Activated naive CD8-positive, alpha-beta T cell treated with anti-CD3 and anti-CD28 coated beads, Interleukin-2, amount 50 U/mL, for 16 hours (primary cell): ENCODE results near the gene MFAP3L.
"Not testable (repeated sequence)": the region's sequence is repeated elsewhere in the genome, so short reads cannot be mapped to it uniquely, and the experiment has no call there.

ENCODE experiments used
- DNase-seq: peaks from one replicate; pipeline ENCODE4 v3.0.0-alpha.2; 2020; ENCODE audit warnings: low read depth, low spot score

MFAP3L gene

DNA sequence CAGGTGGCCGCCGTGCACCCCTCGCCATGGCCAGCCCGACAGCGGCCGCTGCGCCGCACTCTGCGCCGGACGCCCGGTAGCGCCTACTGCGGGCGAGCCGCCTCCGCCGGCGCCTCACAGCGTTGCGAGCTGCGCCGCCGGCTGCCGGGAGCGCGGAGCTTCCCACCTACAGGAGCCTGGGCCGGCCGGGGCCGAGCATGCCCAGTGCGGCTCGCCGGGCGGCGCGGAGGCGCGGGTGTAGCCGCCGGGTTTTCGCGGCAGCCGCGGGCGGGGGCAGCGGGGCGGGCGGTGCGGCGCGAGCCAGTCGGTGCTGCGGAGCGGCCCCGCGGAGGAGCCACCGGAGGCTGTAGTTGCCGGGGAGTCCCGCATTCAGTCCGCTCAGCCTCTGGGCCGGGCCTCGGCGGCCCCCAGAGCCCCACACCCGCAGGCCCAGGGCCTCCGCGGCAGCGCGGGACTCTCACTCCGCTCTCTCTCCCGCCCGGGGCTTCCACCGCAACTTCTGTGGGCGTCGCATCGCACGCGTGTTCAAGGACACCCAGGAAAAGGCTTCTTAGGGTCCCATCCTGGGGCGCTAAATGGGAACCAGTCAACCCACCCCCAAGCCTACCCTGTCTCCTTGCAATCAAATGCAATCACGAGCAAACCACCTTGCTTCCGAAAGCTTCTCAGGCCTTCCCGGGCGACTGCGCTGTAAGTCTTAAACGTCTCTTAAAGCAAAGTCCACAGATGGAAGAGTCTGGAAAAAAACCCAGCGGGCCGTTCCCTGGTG is at the start of gene MFAP3L:
MFAP3L (minus strand) TSS at position 143 of the 769 bp plus-strand sequence. CDS start 20,518 bp downstream, outside the sequence.
- DNase-seq: peak; percentile 64

DNA sequence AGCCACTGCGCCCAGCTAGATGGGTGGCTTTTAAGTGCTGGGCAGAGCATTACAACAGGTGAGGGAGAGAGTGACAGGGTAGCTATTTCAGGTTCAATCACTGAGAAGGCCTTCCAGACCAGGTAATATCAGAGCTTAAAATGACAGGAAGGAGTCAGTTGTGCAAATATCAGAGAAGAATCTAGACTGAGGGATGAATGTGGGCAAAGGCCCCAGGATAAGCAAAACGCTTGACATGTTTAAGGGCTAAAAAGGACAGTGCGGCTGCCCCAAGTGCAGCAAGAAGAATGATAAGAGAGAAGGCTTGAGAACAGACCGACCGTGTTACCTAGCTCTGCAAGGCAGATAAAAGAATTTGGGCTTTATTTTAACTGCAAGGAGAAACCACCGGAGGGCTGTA is 45.0 kb upstream of the MFAP3L start:
- DNase-seq: no peak

DNA sequence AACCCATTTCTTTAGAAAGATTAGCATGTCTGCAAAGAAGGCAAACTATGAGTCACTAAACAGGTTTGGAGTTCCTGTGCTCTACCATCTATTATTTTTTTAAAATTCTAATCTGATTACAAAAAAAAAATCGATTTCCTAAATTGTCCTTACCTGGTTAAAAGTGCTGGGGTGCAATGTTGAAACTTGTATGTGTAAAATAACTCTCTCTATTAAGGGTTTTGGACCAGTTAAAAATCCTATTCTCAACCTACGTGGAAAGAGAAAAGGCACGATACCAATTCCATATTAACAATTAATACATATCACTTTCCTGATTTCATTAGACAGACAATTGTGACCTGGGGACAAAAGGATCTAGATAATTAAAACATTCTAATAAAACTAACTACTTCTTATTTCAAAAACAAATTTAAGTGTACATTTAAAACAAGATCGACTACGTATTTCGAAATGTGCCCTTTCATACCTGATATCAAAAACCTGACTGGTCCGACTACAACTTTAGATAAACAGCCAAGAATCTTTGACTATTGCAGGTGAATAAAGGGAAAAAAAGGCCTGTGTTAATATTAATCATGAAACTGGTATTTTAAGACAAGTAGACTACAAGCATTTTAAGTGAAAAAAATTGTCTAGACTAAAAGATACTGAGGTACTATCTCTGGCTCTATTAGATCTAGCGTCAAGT is 42.4 kb upstream of the MFAP3L start:
- DNase-seq: no peak

DNA sequence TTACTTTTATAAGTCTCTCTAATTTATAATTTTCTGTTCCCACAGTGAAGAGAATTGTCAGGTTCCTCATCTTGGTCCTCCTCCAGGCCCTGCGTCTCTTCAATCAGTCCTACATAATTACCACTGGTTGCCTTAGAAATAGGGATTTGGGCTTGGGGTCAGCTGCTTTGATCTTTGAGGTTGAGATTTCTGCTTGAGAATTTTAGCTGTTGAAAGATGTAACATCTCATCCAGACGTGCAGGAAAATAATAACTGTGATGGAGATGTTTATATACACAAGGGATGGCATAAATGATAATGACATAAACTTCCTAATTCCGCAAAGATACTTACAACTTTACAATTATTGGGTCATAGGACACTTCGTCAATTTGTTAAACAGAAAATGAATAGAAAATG is 33.2 kb upstream of the MFAP3L start:
- DNase-seq: no peak

DNA sequence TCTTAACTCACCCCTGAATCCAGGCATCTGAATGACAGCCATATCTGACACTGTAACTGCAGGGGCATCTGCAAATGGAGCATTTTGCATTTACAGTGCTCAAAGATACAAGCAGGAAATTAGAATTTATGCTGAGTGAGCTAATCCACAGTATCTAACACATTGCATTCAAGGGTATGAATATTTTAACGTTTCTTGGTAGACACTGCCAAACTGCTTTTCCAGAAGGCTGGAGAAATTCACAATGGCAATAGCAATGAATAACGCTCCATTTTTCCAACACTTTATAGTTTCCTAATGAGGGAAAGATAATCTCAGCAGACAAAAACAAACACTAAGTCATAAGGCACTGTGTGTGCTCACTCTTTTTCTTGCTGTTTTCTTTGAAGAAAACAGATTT is 32.6 kb upstream of the MFAP3L start:
- DNase-seq: no peak

DNA sequence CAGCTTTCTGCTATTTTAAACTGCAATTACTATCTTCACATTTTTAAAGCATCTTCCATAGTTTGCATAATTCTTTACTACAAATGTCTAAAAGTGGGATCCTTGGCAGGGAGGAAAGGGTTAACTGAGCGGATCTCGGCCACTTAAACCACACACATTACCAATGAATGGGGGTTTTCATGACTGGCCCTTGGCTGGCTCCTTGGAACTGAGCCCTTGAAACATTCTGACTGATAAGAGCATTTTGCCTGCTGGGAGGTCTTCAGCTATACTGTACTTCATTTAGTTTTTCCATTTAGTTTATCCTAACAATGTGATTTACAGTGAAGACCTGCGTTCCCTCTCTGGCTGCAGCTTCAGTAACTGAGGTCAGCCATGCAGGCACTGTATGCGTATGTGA is 31.7 kb upstream of the MFAP3L start:
- DNase-seq: no peak

DNA sequence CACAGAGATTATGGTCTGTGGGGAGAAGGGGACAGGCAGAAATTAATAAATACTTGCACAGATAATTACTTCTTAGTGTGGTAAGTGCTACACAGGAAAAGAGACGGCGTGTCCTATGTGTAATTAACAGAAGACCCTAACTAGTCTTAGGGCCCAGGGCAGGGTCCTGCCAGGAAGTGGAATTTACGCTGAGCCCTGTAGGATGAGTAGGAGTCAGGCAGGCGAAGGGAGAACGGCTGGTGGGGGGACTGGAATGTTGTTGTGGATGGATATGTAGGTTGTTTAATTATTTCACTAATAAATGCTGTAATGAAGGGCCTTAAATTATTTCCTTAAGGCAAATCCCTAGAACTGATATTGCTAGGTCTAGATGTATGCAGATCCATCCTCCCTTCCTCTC is 26.7 kb upstream of the MFAP3L start:
- DNase-seq: no peak

DNA sequence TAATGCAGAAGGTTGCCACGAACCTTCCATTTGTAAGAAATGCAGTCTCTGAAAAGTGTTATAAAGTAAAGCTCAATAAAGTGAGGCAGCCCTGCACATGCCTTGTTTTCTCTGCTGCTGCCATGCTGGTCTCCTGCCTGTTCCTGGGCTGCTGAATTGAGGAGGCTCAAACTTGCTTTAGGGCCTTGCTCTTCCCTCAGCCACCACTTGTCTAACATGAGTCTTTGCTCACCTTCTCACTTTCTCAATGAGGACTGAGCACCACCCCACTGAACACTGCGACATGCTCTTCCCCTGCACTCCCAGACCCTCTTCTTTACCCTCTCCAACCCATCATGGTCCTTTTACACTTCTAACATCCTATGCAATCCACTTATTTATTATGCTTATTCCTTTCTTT is 25.2 kb upstream of the MFAP3L start:
- no peak for DNase-seq

DNA sequence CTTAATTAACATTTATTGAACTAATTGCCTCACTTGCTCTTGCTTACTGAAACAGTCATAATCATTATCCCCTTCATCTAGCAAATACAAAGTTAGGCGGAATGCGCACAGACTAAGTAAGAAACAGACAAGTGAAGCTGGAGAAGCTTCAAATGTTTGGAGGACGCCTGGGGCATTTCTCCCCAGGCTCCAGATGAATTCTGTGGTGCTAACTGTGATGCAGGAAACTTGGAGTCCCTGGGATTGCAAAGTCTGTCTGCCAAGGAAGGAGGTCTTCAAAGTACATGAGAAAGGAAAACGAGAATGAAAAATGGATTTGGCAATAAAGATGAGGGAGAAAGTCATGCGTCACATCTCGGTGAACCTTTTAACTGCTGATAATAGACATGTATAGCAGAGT is 23.6 kb upstream of the MFAP3L start:
- no peak for DNase-seq

DNA sequence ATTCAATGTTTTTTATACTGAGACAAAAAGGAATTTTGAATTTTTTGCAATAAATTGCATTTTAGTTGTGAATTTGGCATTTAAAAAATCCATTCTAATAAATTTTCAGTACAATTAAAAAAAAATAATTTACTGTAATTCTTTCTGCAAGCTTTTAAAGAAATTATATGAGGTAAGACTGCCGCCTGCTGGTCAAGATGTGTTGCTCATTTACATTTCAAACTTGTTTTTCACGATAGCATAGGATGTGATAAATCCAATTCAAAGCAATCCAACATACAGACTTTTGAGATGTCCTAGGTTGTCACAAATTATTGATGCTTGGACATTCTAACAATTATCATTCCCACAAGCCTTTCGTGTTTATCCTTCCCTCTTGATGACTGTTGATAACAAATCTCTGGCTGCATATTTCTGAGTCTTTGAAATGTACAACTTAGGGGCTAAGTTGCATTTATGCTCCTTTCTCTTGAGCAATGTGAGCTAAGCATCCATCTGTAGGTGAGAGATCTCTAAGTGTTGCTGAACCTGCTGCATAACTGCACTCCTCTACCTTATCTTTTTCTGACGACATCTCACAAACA is 21.7 kb upstream of the MFAP3L start:
- DNase-seq: peak; percentile 23

DNA sequence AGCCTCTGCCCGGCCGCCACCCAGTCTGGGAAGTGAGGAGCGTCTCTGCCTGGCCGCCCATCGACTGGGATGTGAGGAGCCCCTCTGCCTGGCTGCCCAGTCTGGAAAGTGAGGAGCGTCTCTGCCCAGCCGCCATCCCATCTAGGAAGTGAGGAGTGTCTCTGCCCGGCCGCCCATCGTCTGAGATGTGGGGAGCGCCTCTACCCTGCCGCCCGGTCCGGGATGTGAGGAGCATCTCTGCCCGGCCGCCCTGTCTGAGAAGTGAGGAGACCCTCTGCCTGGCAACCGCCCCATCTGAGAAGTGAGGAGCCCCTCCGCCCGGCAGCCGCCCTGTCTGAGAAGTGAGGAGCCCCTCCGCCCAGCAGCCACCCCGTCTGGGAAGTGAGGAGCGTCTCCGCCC is 20.0 kb upstream of the MFAP3L start:
- not testable (repeated sequence) for DNase-seq

DNA sequence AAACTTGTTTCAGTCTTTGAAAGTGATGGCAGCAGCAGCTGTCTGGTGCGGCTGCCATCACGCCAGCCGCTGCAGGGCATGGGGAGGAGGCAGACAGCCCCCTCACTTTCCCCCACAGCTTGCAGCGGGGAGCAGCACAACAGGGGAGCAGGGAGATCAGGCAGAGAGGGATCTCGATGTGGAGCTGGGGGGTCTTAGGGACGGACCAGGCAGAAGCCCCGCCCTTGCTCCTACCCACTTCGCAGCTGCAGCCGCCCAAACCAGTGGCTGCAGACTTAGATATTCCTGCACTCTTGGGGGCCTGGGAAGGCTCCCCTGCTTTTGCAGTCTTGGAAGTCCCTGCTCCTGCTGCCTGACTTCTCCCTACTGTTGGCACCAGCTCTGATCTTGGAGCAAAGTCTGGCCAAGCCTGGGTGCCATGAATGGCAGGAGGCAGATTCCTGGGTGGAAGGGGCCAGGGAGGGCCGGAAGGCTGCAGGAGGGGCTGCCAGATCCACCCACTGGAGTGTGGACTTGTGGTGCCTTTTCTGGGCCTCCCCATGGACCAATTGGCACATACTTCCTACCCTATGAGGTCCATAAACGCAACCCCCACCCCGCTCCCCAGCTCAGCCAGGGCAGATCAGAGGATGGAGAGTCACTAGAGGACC is 14.0 kb upstream of the MFAP3L start:
- no peak for DNase-seq

DNA sequence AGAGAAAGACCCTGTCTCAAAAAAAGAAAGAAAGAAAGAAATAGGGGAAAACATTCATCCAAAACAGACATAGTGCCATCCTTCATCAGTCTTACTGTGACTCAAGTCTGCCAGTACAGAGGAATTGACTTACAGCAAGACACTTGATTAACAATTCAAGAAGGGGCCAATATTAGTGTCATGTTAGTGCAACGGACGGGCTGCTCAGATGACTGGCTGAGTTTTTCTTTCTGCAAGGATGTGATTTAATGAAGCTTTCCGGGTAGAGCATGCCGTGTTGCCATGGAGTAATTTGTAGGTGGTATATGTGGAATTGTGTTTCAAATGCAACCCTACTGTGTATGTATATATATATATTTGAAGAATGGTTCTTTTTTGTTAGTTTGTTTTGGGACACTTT is 12.6 kb upstream of the MFAP3L start:
- no peak for DNase-seq

DNA sequence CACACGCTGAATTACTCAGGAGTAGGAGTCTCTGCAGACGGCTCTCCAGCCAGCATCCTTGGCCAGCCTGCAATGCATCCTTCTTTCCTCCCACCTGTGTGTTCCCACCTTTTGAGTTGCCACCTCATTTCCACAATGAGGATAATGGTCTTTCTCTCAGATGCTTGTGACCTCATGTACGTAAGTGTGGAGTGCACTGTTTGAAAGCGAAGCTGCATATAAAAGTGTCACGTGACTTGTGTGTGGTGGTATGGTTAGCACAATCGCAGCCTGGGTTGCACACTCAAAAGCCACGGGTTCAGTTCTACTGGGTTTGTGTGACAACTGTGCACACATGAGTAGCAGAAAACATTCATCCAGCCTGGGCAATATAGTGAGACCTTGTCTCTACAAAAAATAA is 12.0 kb upstream of the MFAP3L start:
- DNase-seq: no peak

DNA sequence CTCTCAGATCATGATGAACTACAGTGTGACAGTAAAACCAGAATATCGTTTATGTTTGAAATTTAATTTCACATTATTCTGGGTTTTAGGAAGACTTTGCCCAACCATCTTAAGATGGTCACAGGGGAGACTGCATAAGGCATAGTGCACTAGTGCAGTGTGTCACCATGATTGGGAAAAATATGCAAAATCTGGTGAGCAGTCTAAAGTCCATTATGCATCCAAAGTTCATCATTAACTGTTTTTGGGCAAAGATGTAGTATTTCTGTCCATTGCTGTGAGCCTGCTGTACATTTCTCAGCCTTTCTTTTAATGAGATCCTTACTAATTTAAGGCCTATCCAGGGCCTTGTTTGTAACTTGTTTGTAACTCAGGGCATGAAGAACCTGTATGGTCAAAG is 11.3 kb upstream of the MFAP3L start:
- no peak for DNase-seq

DNA sequence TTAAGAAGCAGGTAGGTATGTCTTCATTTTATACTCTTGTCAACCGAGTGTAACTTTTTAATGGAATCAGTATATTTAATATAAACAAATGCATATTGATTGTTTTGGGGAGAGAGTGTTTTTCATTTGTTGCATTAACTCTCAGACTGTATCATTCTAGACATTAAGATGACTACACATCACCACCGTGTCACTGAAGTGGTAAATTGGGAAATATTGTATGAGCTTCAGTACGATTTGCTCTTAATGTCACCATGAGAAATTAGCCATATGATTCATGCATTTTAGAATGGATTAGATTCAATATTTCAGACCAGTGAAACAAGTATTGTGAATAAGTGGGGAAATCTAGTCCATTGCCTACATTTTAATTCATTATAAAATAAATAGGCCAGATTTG is 9.7 kb upstream of the MFAP3L start:
- DNase-seq: no peak

DNA sequence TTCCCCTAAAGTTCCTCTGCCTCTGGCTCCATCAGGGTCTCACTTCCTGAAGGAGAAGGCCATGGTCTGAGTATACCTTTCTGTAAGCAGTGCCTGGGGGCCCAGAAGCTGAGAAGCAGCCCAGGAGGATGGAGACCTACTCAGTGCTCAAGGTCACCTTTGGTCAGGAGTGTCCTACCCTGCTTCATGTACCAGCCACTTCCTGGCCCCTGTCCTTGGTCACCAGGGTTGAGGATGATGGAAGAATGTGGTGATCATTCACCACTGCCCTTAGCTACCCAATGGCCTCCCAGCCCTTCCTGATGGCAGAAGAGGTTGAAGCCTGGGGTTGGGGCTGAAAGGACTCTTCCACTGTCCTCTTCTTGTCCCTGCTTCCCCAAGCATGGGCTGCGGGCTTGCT is 9.0 kb upstream of the MFAP3L start:
- DNase-seq: no peak

DNA sequence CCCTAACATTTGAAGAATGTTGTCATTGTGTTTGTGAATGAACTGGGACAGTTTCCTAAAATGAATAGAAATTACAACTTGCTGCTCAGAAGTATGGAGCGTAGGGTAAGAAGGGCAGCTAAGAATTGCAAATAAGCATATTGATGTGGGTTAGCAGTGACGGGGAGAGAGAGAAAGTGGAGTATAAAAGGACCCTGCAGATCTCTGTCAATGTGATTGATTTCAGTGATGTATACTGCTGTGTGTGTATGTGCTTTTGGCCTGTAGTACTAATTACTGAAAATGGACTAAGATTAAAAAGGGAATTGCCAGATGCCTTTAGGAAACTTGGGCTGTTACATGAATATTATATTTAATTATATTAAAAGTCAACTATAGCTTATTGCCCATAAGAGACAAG is 7.8 kb upstream of the MFAP3L start:
- DNase-seq: no peak

DNA sequence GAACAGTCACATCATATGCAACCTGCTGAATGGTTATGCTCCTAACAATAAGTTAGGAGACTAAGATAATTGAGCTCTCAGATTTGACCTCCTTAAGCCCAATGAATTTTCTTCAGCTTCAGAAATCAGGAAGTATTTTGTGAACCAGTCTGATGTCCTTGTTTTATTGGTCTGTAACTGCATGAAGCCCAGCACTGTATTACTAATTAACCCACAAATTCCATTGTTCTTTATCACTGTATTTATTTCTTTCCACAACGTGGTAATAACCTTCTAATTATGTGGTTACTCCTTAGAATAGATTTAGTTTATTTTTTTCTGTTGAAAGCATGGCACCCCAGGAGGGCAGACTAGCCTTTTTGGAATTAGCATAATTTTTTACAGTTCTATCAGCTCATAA is 3.9 kb upstream of the MFAP3L start:
- DNase-seq: no peak

DNA sequence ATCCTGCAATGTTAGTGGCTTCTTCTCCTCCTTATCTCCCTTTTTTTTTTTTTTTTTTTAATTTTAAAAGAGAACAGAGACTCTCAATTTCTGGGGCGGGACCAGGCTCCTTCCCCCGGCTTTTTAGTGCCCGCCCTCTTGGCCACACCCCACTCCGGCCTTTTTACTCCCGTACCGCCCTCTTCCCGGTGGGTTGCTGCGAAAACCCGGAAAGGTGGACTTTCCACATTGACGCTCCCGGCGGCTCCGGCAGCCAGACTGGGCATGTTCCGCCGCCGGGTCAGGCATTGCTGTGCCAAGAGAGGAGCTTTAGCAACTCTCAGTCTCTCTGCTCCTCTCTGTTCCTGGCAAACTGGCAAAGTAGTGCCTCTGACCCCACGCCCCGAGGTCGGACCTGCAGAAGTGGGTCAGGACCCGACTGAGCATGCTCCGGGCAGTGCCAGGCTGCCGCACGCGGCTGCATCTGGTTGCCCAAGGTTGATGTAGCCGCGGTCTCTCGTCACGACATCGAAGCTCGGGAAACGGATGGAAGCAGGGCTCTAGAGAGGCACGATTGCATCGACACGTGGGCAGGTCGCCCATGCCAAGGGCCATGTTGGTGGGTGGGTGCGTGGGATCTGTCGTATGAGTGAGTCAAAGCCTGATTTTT is 1.1 kb upstream of the MFAP3L start:
- DNase-seq: peak; percentile 81

DNA sequence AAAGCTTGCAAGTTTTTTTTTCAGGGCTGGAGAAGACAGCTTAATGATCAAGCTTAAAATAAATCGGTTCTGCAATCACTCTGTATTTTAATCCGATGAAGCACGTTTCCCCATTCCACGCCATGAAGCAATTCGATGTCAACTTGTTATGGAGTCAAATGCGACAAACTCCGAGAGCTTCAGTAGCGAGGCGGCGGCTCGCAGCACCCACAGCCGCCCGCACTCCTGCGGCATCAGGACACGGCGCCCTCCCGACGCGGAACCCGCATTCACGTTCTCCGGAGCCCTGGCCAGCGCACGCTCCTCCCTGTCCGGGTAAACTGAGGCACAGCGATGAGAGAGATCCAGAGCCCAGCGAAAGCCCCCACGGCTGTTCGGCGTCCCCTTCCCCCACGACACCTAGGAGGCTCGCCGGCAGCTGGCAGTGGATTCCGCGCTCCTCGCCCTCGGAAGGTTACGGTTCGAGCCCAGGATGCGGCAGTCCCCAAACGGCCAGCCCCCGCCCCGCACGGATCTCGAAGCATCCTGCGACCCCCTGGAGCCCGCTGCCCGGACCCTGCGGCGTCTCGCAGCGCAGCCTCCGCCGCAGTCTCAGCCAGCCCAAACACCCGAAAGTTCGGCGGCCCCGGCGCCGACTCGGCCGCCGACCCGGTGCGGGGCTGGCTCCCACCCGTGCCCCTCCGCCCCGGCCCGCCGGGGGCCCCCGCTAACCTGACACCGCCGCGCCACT is 507 bp downstream of the MFAP3L start:
- DNase-seq: no peak
